K562 (cell line): Measurements from ENCODE around the gene VRK2.

Experiments used
- CTCF ChIP-seq, 3 experiments: IDR thresholded peaks in 2 of 3; conservative IDR thresholded peaks in 1 of 3; 2 replicates each; pipeline ENCODE4 v1.5.1; 2011 to 2012; ENCODE audit warnings: low read length in 3 of 3, mild to moderate bottlenecking in 3 of 3, control low read depth in 2 of 3, improper control_type of control experiment in 1 of 3, inconsistent platforms in 1 of 3, low read depth in 1 of 3, mixed read lengths in 1 of 3, moderate library complexity in 1 of 3; ENCODE audit not compliant: insufficient read depth in 2 of 3
- ELF1 ChIP-seq: fragments of 200-800 bp; sonication (Bioruptor generic); IDR thresholded peaks from 2 replicates; pipeline ENCODE4 v1.6.1; 2016; ENCODE audit warnings: missing genetic modification characterization, missing compliant biosample characterization

GRCh38 chr2:58146707-58147106 is 100.1 kb downstream of the VRK2 start:
- no peak for TF ChIP-seq ELF1 (tag)
- no peak for TF ChIP-seq CTCF (IDR thresholded peaks at IDR 0.05 in 2 of 3, conservative IDR thresholded peaks at IDR 0.05 in 1 of 3; ENCODE audit: insufficient read depth in 2 of 3, low read depth in 1 of 3, low read length in 3 of 3)
